GM13977 (cell line): Measurements from ENCODE around the gene KCNQ1.

Source experiments
- DNase-seq: peaks from one replicate; pipeline ENCODE4 v3.0.0; 2012; ENCODE audit warnings: low spot score
- in situ Hi-C: fragments of 300-500 bp; cut with MboI; formaldehyde crosslinking; loops from one replicate; pipeline ENCODE4 v1.12.0; 2022; ENCODE audit warnings: low sequenced_read_pairs, low pct_unique_long_range_greater_than_20kb, mixed read lengths, inconsistent platforms; ENCODE audit not compliant: unreplicated experiment
- TF ChIP-seq, protein P1 (sequence below): IDR thresholded peaks from 2 replicates; pipeline ENCODE4 v1.5.1; 2012; ENCODE audit warnings: mild to moderate bottlenecking, control low read depth; ENCODE audit not compliant: insufficient read depth; ENCODE audit errors: extremely low read depth, missing control alignments

The KCNQ1 gene

DNA sequence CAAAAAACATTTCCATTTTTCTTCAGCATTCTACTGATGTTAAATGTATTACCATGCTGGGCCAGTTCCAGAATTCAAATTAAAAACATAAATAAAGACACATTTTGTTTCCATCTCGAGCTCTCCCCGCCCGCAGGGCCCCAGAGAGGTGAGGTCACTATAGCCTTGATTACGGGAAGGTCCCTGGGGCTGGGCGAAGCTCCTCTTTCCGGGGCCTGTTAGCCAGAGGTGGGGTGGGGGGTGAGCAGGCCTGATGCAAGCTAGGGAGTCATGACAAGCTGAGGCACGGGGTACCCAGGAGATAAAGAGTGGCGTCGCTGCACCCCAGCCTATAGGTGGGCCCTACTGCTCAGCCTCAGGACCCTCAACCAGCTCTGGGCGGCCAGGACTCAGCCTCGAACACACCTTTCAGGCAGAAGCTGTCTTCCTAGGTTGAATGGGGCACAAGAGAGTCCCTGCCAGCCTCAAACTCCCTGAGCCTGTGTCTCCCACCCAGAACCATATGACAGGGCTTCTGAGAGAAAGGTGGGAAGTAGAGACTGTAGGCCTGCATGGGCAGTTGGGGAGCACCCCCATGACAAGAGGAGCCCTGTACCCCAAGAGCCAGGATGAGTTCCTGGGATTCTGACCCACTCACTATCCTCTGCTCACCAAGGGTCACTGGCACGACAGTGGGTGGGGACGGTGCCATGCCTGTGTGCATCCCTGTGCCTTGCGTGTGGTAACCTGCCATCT, 220.2 kb downstream of the KCNQ1 start:
- DNase-seq, result no peak
- TF ChIP-seq, protein P1, sequence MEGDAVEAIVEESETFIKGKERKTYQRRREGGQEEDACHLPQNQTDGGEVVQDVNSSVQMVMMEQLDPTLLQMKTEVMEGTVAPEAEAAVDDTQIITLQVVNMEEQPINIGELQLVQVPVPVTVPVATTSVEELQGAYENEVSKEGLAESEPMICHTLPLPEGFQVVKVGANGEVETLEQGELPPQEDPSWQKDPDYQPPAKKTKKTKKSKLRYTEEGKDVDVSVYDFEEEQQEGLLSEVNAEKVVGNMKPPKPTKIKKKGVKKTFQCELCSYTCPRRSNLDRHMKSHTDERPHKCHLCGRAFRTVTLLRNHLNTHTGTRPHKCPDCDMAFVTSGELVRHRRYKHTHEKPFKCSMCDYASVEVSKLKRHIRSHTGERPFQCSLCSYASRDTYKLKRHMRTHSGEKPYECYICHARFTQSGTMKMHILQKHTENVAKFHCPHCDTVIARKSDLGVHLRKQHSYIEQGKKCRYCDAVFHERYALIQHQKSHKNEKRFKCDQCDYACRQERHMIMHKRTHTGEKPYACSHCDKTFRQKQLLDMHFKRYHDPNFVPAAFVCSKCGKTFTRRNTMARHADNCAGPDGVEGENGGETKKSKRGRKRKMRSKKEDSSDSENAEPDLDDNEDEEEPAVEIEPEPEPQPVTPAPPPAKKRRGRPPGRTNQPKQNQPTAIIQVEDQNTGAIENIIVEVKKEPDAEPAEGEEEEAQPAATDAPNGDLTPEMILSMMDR, result no peak
- in situ Hi-C loops, result no loop called here

DNA sequence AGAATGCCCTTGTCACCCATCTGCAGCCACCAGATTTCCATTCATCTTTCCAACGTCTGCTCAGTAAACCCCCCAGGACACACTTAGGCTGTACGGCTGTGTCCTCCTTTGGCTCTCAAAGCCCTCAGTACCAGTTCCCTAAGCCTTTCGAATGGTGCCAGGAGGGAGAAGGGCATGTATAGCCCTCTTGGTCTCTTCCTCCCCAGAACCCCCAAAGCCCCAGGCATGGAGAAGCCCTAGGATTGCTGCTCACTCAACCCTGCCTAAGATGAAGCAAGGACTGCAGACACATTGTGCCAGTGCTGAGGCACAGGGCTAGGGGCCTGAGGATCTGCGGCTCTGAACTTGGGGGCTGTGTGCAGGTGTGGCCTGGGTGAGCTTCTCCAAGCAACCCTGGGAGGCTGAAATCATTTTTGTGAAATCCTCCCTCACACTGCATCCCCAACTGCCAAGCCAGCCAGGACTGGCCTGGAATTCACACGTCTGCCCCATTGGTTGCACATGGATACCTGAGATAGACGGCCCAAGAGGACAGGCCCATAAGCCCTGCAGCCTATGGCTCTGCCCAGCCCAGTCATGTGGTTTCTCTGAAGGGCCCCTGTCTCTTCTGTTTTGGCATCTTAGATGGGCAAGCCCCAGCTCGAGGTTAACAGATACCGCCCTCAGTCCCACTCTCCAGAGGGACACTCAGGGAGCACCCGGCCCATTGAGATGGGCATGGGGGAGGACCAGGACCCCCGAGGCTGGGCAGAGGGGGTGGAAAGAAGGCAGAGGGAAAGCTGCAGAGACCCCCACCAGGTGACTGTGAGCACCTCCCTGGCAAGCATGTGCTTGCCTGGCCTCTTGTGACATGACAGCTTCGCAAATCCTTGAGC, 221.0 kb downstream of the KCNQ1 start:
- TF ChIP-seq, protein P1, result no peak

DNA sequence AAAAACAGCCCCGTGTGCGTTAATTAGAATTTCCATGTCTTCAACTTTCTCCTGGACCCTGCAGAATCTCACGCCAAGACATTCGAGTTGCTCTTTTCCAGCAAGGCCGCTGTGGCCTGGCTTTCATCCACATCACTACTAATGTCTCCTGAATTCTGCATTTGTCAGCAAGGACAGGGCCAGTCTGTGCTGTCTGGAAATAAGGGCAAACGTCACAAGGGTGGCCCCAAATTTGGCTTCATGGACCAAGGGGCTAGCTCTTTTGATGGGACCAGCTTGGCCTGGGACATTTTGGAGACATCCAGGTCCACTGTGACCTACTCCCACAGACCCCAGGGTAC, 221.6 kb downstream of the KCNQ1 start:
- TF ChIP-seq, protein P1, result no peak
- no peak for DNase-seq
- in situ Hi-C loops, result no loop called here

More for the DNA sequence above, 221.0 kb downstream of the KCNQ1 start:
- in situ Hi-C loops, result no loop called here
- no peak for DNase-seq

DNA sequence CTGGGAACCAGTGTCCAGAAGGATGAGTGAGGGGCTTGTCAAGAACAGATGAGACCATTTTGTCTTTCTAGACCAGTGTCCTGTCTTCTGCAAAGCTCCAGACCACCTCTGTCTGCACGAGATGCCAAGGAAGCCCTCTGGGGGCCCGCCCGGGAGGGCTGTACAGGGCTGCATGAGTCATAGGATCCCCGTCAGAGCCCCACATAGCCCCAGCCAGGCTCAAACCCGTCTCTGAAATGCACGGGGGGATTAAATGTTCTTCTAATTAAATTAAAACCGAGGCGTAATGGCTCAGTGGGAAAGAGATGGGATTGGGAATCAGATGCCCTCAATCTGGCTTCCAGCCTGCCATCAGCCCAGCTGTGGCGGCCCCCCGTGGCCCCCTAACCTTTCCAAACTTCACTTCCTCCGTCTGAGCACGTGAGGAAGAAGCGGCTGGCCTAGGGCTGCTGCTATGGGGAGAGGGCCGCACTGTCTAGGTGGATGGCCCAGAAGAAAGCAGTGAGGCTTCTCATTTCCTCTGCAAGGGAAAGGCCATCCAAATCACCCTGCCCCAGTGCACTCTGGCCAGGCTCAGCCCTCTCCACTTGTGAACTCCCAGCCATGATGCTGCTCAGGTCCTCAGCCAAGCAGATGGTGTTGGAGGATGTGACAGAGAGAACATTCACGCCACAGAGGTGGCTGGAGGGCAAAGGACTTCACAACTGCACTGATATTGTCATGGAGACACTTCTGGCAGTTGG, 222.2 kb downstream of the KCNQ1 start:
- TF ChIP-seq, protein P1, result no peak
- in situ Hi-C loops, result no loop called here
- no peak for DNase-seq

DNA sequence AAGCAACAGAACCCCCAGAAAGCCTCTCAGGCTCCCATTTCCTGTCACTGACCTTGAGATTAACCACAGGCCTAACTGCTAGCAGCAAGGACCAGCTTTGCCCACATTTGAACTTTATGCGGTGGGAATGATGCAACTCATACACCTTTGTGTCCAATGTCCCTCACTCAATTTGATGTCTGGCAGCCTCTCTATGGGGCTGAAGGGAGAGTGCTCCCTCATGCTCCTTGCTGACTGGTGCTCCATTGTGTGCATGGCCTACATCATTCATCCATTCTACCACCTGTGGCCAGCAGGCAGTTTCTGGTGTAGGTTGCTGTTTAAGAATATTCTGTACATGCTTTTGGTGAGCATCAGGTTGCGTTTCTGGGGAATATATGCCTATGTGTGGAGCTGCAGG, 223.1 kb downstream of the KCNQ1 start:
- no peak for DNase-seq
- TF ChIP-seq, protein P1, result no peak
- in situ Hi-C loops, result no loop called here

DNA sequence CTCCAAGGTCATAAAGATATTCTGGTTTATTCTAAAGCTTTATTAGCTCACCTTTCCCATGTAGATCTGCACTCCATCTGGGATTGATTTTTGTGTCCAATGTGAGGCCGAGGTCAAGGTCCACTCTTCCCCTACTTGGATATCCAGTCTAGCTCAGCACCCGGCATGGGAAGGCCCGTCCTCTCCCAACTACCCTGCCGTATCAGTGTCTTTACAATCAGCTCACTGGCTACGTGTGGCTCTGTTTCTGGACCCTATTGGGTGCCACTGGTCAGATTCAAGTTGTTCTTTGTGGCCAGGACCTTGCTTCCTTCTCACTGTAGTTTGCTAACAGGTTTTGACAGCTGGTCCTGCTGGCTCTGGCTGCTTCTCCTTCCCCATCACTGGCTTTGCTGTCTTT, 224.1 kb downstream of the KCNQ1 start:
- DNase-seq, result no peak
- TF ChIP-seq, protein P1, result no peak
- in situ Hi-C loops, result no loop called here
